Fibroblast of skin of left biceps (primary cell): Measurements from ENCODE around the gene LETM1.

Experiments
- DNase-seq, 2 experiments: peaks; one replicate each; pipeline ENCODE4 v3.0.0-alpha.2; 2013; ENCODE audit warnings: low read depth in 2 of 2

The LETM1 gene

GRCh38 chr4:1825326-1825725 lies 30.6 kb downstream of the LETM1 start:
- DNase-seq: no peak

- no peak for DNase-seq
Measured at GRCh38 chr4:1824746-1825145, 31.2 kb downstream of the LETM1 start.

GRCh38 chr4:1823545-1823932 lies 32.4 kb downstream of the LETM1 start:
- no peak for DNase-seq

- DNase-seq: no peak
Measured at GRCh38 chr4:1822568-1823544, 33.1 kb downstream of the LETM1 start.

GRCh38 chr4:1821679-1822567 lies 34.0 kb downstream of the LETM1 start:
- DNase-seq: no peak

- no peak for DNase-seq
Measured at GRCh38 chr4:1819816-1820215, 36.1 kb downstream of the LETM1 start.

- no peak for DNase-seq
Measured at GRCh38 chr4:1819284-1819683, 36.7 kb downstream of the LETM1 start.

GRCh38 chr4:1815997-1816860 lies 39.7 kb downstream of the LETM1 start:
- no peak for DNase-seq

GRCh38 chr4:1815096-1815996 lies 40.6 kb downstream of the LETM1 start:
- DNase-seq: no peak

- DNase-seq: no peak
Measured at GRCh38 chr4:1814453-1814852, 41.5 kb downstream of the LETM1 start.

GRCh38 chr4:1813915-1814314 lies 42.0 kb downstream of the LETM1 start:
- no peak for DNase-seq

GRCh38 chr4:1813231-1813630 lies 42.7 kb downstream of the LETM1 start:
- no peak for DNase-seq

- DNase-seq: no peak
Measured at GRCh38 chr4:1812720-1813119, 43.2 kb downstream of the LETM1 start.

GRCh38 chr4:1810765-1811164 lies 45.2 kb downstream of the LETM1 start:
- DNase-seq: no peak

GRCh38 chr4:1809754-1810502 lies 46.0 kb downstream of the LETM1 start:
- DNase-seq: peak; percentile 5 to 6

- DNase-seq: no peak
Measured at GRCh38 chr4:1808851-1809753, 46.9 kb downstream of the LETM1 start.

- DNase-seq: no peak
Measured at GRCh38 chr4:1808396-1808795, 47.6 kb downstream of the LETM1 start.

GRCh38 chr4:1807332-1807777 lies 48.6 kb downstream of the LETM1 start:
- DNase-seq: no peak
